K562 (cell line): Measurements from ENCODE around the gene PRR7. TPM values are rescaled to one million over a fixed set of nuclear protein-coding genes. Genes with fewer than 3 reads are reported as not detected.
A peak's percentile ranks its signal among the peaks of the same experiment; 100 is the strongest.

Source experiments
- ESRRB ChIP-seq: fragments of 250-450 bp; sonication (Bioruptor Pico); IDR thresholded peaks from 2 replicates; pipeline ENCODE4 v1.5.0; 2020; ENCODE audit warnings: mild to moderate bottlenecking, moderate library complexity, borderline replicate concordance
- ETS2 ChIP-seq: IDR thresholded peaks from 2 replicates; pipeline ENCODE4 v1.6.1; 2016; ENCODE audit warnings: borderline replicate concordance, missing genetic modification characterization, mild to moderate bottlenecking, moderate library complexity, missing compliant biosample characterization; ENCODE audit not compliant: poor library complexity, severe bottlenecking
- FOXA1 ChIP-seq: fragments of 450-650 bp; IDR thresholded peaks from 2 replicates; pipeline ENCODE4 v1.6.1; 2016; ENCODE audit warnings: mild to moderate bottlenecking, borderline replicate concordance
- FOXJ2 ChIP-seq: fragments of 200-800 bp; sonication (Bioruptor generic); IDR thresholded peaks from 2 replicates; pipeline ENCODE4 v1.6.1; 2016; ENCODE audit warnings: missing genetic modification characterization, missing compliant biosample characterization
- HCFC1 ChIP-seq: IDR thresholded peaks from 2 replicates; pipeline ENCODE4 v1.6.1; 2012; ENCODE audit warnings: low read depth, low read length, improper control_type of control experiment
- HDAC3 ChIP-seq: fragments of 450-650 bp; IDR thresholded peaks from 2 replicates; pipeline ENCODE4 v1.6.1; 2018; ENCODE audit warnings: borderline replicate concordance, mild to moderate bottlenecking, moderate library complexity; ENCODE audit not compliant: partially characterized antibody
- HNRNPH1 ChIP-seq: fragments of 200-400 bp; formaldehyde crosslinking; optimal IDR thresholded peaks from 2 replicates; pipeline ENCODE3; 2017; ENCODE audit warnings: low read depth, mild to moderate bottlenecking, low read length, moderate library complexity
- HNRNPK ChIP-seq: fragments of 200-400 bp; formaldehyde crosslinking; IDR thresholded peaks from one replicate; pipeline ENCODE4 v1.6.1; 2018; ENCODE audit warnings: mild to moderate bottlenecking, low read depth, low read length; ENCODE audit not compliant: poor library complexity, severe bottlenecking
- IFI16 ChIP-seq: fragments of 250-450 bp; sonication (Bioruptor Pico); IDR thresholded peaks from 2 replicates; pipeline ENCODE4 v2.1.2; 2022; ENCODE audit warnings: mild to moderate bottlenecking, inconsistent platforms
- MEF2A ChIP-seq: IDR thresholded peaks from 2 replicates; pipeline ENCODE4 v1.6.1; 2011; ENCODE audit warnings: low read depth, mild to moderate bottlenecking, low read length, moderate library complexity; ENCODE audit not compliant: control insufficient read depth
- NCOA6 ChIP-seq: fragments of 450-650 bp; IDR thresholded peaks from 2 replicates; pipeline ENCODE4 v1.6.1; 2017; ENCODE audit warnings: mild to moderate bottlenecking
- POU5F1 ChIP-seq: fragments of 150-350 bp; IDR thresholded peaks from 2 replicates; pipeline ENCODE4 v1.6.1; 2014; ENCODE audit warnings: borderline replicate concordance, low read length, low read depth, mild to moderate bottlenecking; ENCODE audit not compliant: partially characterized antibody
- RBM39 ChIP-seq: fragments of 200-400 bp; formaldehyde crosslinking; optimal IDR thresholded peaks from 2 replicates; pipeline ENCODE3; 2018; ENCODE audit warnings: low read depth, low read length
- TAF9B ChIP-seq: fragments of 450-650 bp; IDR thresholded peaks from 2 replicates; pipeline ENCODE4 v1.6.1; 2018; ENCODE audit warnings: mild to moderate bottlenecking; ENCODE audit not compliant: partially characterized antibody
- TFAM ChIP-seq: fragments of 250-450 bp; sonication (Bioruptor Pico); conservative IDR thresholded peaks from 2 replicates; pipeline ENCODE4 v1.5.0; 2021; ENCODE audit warnings: mild to moderate bottlenecking, moderate library complexity
- ZKSCAN3 ChIP-seq: fragments of 250-450 bp; sonication (Bioruptor Pico); IDR thresholded peaks from 2 replicates; pipeline ENCODE4 v1.4.0; 2020
- ZKSCAN8 ChIP-seq: fragments of 200-800 bp; sonication (Bioruptor generic); IDR thresholded peaks from 2 replicates; pipeline ENCODE4 v1.6.1; 2016; ENCODE audit warnings: missing genetic modification characterization, missing compliant biosample characterization
- ZNF77 ChIP-seq: fragments of 250-450 bp; sonication (Bioruptor Pico); IDR thresholded peaks from 2 replicates; pipeline ENCODE4 v1.5.0; 2020
- polyA plus RNA-seq, 8 experiments: library from polyadenylated mRNA; depleted of rRNA in 4 of 8; stranded (reverse) in 5 of 8; unstranded in 3 of 8; fragments of >200 nt; fragmentation: Nextera tagmentation in 2 of 8; fragmentation: Illumina TruSeq in 1 of 8; extraction: Ambion mirVana in 2 of 8; extraction: Trizol in 1 of 8; gene quantifications; 2 replicates each; pipeline versions ENCODE4 v1.2.1 to v1.2.3, GENCODE V29; 2011 to 2014; ENCODE audit warnings: inconsistent platforms in 1 of 8, missing spikeins in 1 of 8
- total RNA-seq, 7 experiments: library from RNA; depleted of rRNA in 6 of 7; stranded (reverse); fragments of >200 nt in 6 of 7; fragmentation: Illumina TruSeq in 2 of 7; extraction: Trizol in 2 of 7; gene quantifications; 2 replicates each; pipeline versions ENCODE4 v1.2.1 to v1.2.3, GENCODE V29; 2011 to 2021; ENCODE audit warnings: low replicate concordance in 1 of 7
- TF ChIP-seq, protein P1 (sequence below): fragments of 250-450 bp; sonication (Bioruptor Pico); IDR thresholded peaks from 2 replicates; pipeline ENCODE4 v1.4.0; 2020; ENCODE audit warnings: borderline replicate concordance
- TF ChIP-seq, protein P2 (sequence below): fragments of 450-650 bp; formaldehyde crosslinking; IDR thresholded peaks from 2 replicates; pipeline ENCODE4 v1.4.0; 2020; ENCODE audit warnings: mild to moderate bottlenecking, moderate library complexity
- TF ChIP-seq, protein P3 (sequence below): fragments of 250-450 bp; sonication (Bioruptor Pico); IDR thresholded peaks from 2 replicates; pipeline ENCODE4 v1.6.1; 2021; ENCODE audit warnings: mild to moderate bottlenecking
- TF ChIP-seq, protein P4 (sequence below): fragments of 250-450 bp; sonication (Bioruptor Pico); IDR thresholded peaks from 2 replicates; pipeline ENCODE4 v1.4.0; 2020; ENCODE audit warnings: mild to moderate bottlenecking
- TF ChIP-seq, protein P5 (sequence below): fragments of 450-650 bp; IDR thresholded peaks from 2 replicates; pipeline ENCODE4 v1.6.1; 2016; ENCODE audit warnings: low read depth, mild to moderate bottlenecking, moderate library complexity

PRR7 gene
- total and polyA plus RNA-seq, 9 of the 15 experiments (the other 6 are each of a cell fraction or from before 2014, with no cell fraction given): 0.80 to 11.3 (median 10.4) TPM; not detected in 4

DNA sequence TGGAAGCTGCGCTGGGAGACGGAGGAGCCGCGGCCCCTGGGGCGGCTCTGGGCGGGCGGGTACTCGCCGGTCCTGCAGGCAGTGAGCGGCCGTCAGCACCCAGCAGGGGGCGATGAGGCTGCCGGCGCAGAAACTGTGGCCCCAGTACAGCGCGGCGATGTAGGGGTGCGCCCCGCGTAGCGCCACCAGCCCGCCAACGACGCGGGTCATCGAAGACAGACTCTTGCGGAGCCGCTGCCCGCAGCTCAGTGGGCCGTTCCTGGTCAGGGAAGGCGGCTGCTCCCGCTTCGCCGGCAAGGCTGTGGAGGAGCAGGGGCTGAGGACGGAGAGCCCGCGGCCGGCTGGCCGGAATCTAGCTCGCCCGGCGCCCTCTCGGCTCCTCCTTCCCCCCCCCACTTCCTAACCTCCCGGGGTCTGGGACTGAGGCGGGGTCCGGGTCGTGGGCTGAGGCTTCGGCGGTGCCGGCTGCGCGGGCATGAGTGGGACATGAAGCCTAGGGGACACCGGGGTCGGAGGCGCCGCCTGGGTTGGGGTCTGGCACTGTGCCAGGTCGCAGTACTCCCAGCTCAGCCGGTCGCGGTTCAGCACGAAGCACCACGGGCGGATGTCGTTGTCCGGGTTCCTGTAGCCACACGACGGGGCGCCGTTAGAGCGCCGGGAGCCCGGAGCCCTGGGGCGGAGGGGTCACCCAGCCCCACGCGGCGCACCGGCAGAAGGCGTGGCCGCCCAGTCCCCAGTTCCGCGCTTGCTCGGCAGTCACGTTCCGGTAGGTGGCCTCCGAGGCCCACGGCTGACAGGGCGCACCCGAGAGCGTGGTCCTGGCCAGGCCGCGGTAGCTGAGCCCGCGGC is 42.6 kb upstream of the PRR7 start (continued):
- TF ChIP-seq, protein P1, sequence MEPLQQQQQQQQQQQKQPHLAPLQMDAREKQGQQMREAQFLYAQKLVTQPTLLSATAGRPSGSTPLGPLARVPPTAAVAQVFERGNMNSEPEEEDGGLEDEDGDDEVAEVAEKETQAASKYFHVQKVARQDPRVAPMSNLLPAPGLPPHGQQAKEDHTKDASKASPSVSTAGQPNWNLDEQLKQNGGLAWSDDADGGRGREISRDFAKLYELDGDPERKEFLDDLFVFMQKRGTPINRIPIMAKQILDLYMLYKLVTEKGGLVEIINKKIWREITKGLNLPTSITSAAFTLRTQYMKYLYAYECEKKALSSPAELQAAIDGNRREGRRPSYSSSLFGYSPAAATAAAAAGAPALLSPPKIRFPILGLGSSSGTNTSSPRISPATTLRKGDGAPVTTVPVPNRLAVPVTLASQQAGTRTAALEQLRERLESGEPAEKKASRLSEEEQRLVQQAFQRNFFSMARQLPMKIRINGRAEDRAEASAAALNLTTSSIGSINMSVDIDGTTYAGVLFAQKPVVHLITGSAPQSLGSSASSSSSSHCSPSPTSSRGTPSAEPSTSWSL (CRISPR knock-in tag): no peak
- TF ChIP-seq HCFC1 (peak; percentile 47), TFAM (no peak), IFI16 (CRISPR knock-in tag) (no peak), TAF9B (no peak), FOXA1 (no peak), POU5F1 (no peak), ZKSCAN3 (no peak), RBM39 (no peak), MEF2A (no peak), HNRNPH1 (no peak), HDAC3 (no peak), ETS2 (tag) (no peak), NCOA6 (no peak), ZKSCAN8 (no peak), ESRRB (CRISPR knock-in tag) (no peak), ZNF77 (CRISPR knock-in tag) (no peak), HNRNPK (peak; percentile 78), FOXJ2 (no peak)
- TF ChIP-seq, protein P2, sequence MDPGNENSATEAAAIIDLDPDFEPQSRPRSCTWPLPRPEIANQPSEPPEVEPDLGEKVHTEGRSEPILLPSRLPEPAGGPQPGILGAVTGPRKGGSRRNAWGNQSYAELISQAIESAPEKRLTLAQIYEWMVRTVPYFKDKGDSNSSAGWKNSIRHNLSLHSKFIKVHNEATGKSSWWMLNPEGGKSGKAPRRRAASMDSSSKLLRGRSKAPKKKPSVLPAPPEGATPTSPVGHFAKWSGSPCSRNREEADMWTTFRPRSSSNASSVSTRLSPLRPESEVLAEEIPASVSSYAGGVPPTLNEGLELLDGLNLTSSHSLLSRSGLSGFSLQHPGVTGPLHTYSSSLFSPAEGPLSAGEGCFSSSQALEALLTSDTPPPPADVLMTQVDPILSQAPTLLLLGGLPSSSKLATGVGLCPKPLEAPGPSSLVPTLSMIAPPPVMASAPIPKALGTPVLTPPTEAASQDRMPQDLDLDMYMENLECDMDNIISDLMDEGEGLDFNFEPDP (CRISPR knock-in tag): no peak
- TF ChIP-seq, protein P3, sequence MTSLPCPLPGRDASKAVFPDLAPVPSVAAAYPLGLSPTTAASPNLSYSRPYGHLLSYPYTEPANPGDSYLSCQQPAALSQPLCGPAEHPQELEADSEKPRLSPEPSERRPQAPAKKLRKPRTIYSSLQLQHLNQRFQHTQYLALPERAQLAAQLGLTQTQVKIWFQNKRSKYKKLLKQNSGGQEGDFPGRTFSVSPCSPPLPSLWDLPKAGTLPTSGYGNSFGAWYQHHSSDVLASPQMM (CRISPR knock-in tag): no peak
- TF ChIP-seq, protein P4, sequence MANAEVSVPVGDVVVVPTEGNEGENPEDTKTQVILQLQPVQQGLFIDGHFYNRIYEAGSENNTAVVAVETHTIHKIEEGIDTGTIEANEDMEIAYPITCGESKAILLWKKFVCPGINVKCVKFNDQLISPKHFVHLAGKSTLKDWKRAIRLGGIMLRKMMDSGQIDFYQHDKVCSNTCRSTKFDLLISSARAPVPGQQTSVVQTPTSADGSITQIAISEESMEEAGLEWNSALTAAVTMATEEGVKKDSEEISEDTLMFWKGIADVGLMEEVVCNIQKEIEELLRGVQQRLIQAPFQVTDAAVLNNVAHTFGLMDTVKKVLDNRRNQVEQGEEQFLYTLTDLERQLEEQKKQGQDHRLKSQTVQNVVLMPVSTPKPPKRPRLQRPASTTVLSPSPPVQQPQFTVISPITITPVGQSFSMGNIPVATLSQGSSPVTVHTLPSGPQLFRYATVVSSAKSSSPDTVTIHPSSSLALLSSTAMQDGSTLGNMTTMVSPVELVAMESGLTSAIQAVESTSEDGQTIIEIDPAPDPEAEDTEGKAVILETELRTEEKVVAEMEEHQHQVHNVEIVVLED (CRISPR knock-in tag): peak; percentile 53; the same call in 1 of the 2 replicates
- TF ChIP-seq, protein P5, sequence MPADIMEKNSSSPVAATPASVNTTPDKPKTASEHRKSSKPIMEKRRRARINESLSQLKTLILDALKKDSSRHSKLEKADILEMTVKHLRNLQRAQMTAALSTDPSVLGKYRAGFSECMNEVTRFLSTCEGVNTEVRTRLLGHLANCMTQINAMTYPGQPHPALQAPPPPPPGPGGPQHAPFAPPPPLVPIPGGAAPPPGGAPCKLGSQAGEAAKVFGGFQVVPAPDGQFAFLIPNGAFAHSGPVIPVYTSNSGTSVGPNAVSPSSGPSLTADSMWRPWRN: no peak
